ENCODE results near the gene FAM193A.
"Not testable (repeated sequence)": the region's sequence is repeated elsewhere in the genome, so short reads cannot be mapped to it uniquely, and the experiment has no call there.

The FAM193A gene

GRCh38 chr4:2695346-2696060, 159.1 kb downstream of the FAM193A start:
- no peak for DNase-seq (ENCODE audit: low spot score)

GRCh38 chr4:2696423-2696822, 160.0 kb downstream of the FAM193A start:
- no peak for DNase-seq (ENCODE audit: low spot score)

GRCh38 chr4:2697995-2698414, 161.6 kb downstream of the FAM193A start:
- no peak for DNase-seq (ENCODE audit: low spot score)

GRCh38 chr4:2698504-2698903, 162.1 kb downstream of the FAM193A start:
- no peak for DNase-seq (ENCODE audit: low spot score)

- no peak for DNase-seq (ENCODE audit: low spot score)
Measured at GRCh38 chr4:2698951-2699505, 162.6 kb downstream of the FAM193A start.

- no peak for DNase-seq (ENCODE audit: low spot score)
Measured at GRCh38 chr4:2699534-2699933, 163.1 kb downstream of the FAM193A start.

GRCh38 chr4:2700031-2700430, 163.6 kb downstream of the FAM193A start:
- DNase-seq (ENCODE audit: low spot score) = no peak

GRCh38 chr4:2702361-2702760, 165.9 kb downstream of the FAM193A start:
- no peak for DNase-seq (ENCODE audit: low spot score)

GRCh38 chr4:2702770-2703169, 166.3 kb downstream of the FAM193A start:
- DNase-seq (ENCODE audit: low spot score) = no peak

- DNase-seq (ENCODE audit: low spot score) = no peak
Measured at GRCh38 chr4:2712261-2712842, 175.9 kb downstream of the FAM193A start.

GRCh38 chr4:2713337-2713736, 176.9 kb downstream of the FAM193A start:
- no peak for DNase-seq (ENCODE audit: low spot score)

GRCh38 chr4:2714061-2714770, 177.8 kb downstream of the FAM193A start:
- DNase-seq (ENCODE audit: low spot score) = no peak

GRCh38 chr4:2714918-2715317, 178.5 kb downstream of the FAM193A start:
- DNase-seq (ENCODE audit: low spot score) = no peak

GRCh38 chr4:2715426-2715825, 179.0 kb downstream of the FAM193A start:
- DNase-seq (ENCODE audit: low spot score) = no peak

- no peak for DNase-seq (ENCODE audit: low spot score)
Measured at GRCh38 chr4:2716236-2716635, 179.8 kb downstream of the FAM193A start.

GRCh38 chr4:2721586-2721985, 185.1 kb downstream of the FAM193A start:
- DNase-seq (ENCODE audit: low spot score) = no peak

GRCh38 chr4:2722033-2722432, 185.6 kb downstream of the FAM193A start:
- DNase-seq (ENCODE audit: low spot score) = no peak

- DNase-seq (ENCODE audit: low spot score) = no peak
Measured at GRCh38 chr4:2723751-2724150, 187.3 kb downstream of the FAM193A start.

GRCh38 chr4:2725380-2725779, 188.9 kb downstream of the FAM193A start:
- no peak for DNase-seq (ENCODE audit: low spot score)

- not testable (repeated sequence) for DNase-seq (ENCODE audit: low spot score)
Measured at GRCh38 chr4:2726881-2727280, 190.4 kb downstream of the FAM193A start.

- DNase-seq (ENCODE audit: low spot score) = no peak
Measured at GRCh38 chr4:2728221-2728620, 191.8 kb downstream of the FAM193A start.

GRCh38 chr4:2728806-2729532, 192.5 kb downstream of the FAM193A start:
- no peak for DNase-seq (ENCODE audit: low spot score)

All from ecto neural progenitor cell (in vitro differentiated cells).